Neural cell (in vitro differentiated cells): Measurements from ENCODE around the gene SNX17. TPM values are rescaled to one million over a fixed set of nuclear protein-coding genes. Genes with fewer than 3 reads are reported as not detected.

Experiments used
- H2AFZ ChIP-seq: fragments of 200-600, 300-800 bp; sonication (generic), shearing (Covaris generic); 2 replicates; pipeline ENCODE4 v1.6.0; 2014; ENCODE audit warnings: low read depth, mild to moderate bottlenecking, antibody characterized with exemption, low read length, moderate library complexity
- H3F3A ChIP-seq: fragments of 200-600 bp; shearing (Covaris generic); 2 replicates; pipeline ENCODE4 v1.6.1; 2016; ENCODE audit warnings: mild to moderate bottlenecking, moderate library complexity, mixed read lengths, antibody characterized with exemption, low read length; ENCODE audit not compliant: insufficient read depth, poor library complexity, severe bottlenecking
- H3K27ac ChIP-seq: fragments of 200-600, 300-800 bp; sonication (generic), shearing (Covaris generic); 2 replicates; pipeline ENCODE4 v1.5.1; 2014; ENCODE audit warnings: mild to moderate bottlenecking, low read length, moderate library complexity
- H3K27me3 ChIP-seq: fragments of 300-800, 200-600 bp; sonication (generic), shearing (Covaris generic); 2 replicates; pipeline ENCODE4 v1.6.0; 2014; ENCODE audit warnings: mild to moderate bottlenecking, low read depth, low read length, moderate library complexity; ENCODE audit not compliant: insufficient read depth
- H3K36me3 ChIP-seq: fragments of 300-800, 200-600 bp; sonication (generic), shearing (Covaris generic); 2 replicates; pipeline ENCODE4 v1.5.1; 2014; ENCODE audit warnings: mild to moderate bottlenecking, antibody characterized with exemption, low read length, moderate library complexity; ENCODE audit not compliant: insufficient read depth
- H3K4me2 ChIP-seq: fragments of 300-800, 200-600 bp; sonication (generic), shearing (Covaris generic); 2 replicates; pipeline ENCODE4 v1.6.0; 2014; ENCODE audit warnings: mild to moderate bottlenecking, low read length
- H3K4me3 ChIP-seq: fragments of 300-800, 200-600 bp; sonication (generic), shearing (Covaris generic); 2 replicates; pipeline ENCODE4 v1.5.1; 2014; ENCODE audit warnings: mild to moderate bottlenecking, low read length, moderate library complexity
- H3K79me2 ChIP-seq: fragments of 200-600 bp; shearing (Covaris generic); replicated peaks from 2 replicates; pipeline ENCODE4 v1.6.0; 2014; ENCODE audit warnings: mild to moderate bottlenecking, low read length, moderate library complexity; ENCODE audit not compliant: insufficient read depth
- H3K9ac ChIP-seq: fragments of 300-800, 200-600 bp; sonication (generic), shearing (Covaris generic); 2 replicates; pipeline ENCODE4 v1.6.1; 2016; ENCODE audit warnings: mild to moderate bottlenecking, low read length, mixed read lengths
- H3K9me2 ChIP-seq: fragments of 200-600 bp; shearing (Covaris generic); 2 replicates; pipeline ENCODE4 v1.6.1; 2016; ENCODE audit warnings: mild to moderate bottlenecking, low read length, mixed read lengths; ENCODE audit not compliant: insufficient read depth
- H3K9me3 ChIP-seq: fragments of 200-600, 300-800 bp; sonication (generic), shearing (Covaris generic); 2 replicates; pipeline ENCODE4 v1.6.1; 2016; ENCODE audit warnings: mild to moderate bottlenecking, mixed run types, low read length, moderate library complexity, mixed read lengths
- H4K20me1 ChIP-seq: fragments of 200-600 bp; shearing (Covaris generic); 2 replicates; pipeline ENCODE4 v1.6.1; 2016; ENCODE audit warnings: mild to moderate bottlenecking, mixed run types; ENCODE audit not compliant: insufficient read depth
- CTCF ChIP-seq: fragments of 450-650 bp; IDR thresholded peaks from 2 replicates; pipeline ENCODE4 v1.5.1; 2014; ENCODE audit warnings: antibody characterized with exemption, mild to moderate bottlenecking, moderate library complexity; ENCODE audit not compliant: poor library complexity, severe bottlenecking
- EP300 ChIP-seq: fragments of 450-650 bp; conservative IDR thresholded peaks from 2 replicates; pipeline ENCODE4 v1.6.1; 2014; ENCODE audit warnings: antibody characterized with exemption, mild to moderate bottlenecking, moderate library complexity; ENCODE audit not compliant: poor library complexity, severe bottlenecking
- EZH2 ChIP-seq: fragments of 200-600, 300-800 bp; shearing (Covaris generic), sonication (generic); IDR thresholded peaks from 2 replicates; pipeline ENCODE4 v1.6.1; 2014; ENCODE audit warnings: antibody characterized with exemption, low read length, borderline replicate concordance, mild to moderate bottlenecking; ENCODE audit not compliant: insufficient read depth, poor library complexity, severe bottlenecking
- MXI1 ChIP-seq: fragments of 450-650 bp; conservative IDR thresholded peaks from 2 replicates; pipeline ENCODE4 v1.6.1; 2014; ENCODE audit warnings: antibody characterized with exemption, mild to moderate bottlenecking; ENCODE audit not compliant: poor library complexity, severe bottlenecking
- POLR2AphosphoS5 ChIP-seq: IDR thresholded peaks from 2 replicates; pipeline ENCODE4 v1.6.1; 2012
- RAD21 ChIP-seq: fragments of 450-650 bp; conservative IDR thresholded peaks from 2 replicates; pipeline ENCODE4 v1.6.1; 2014; ENCODE audit warnings: antibody characterized with exemption, mild to moderate bottlenecking, moderate library complexity
- REST ChIP-seq: IDR thresholded peaks from 2 replicates; pipeline ENCODE4 v1.6.1; 2012; ENCODE audit warnings: borderline replicate concordance
- SMC3 ChIP-seq: fragments of 450-650 bp; conservative IDR thresholded peaks from 2 replicates; pipeline ENCODE4 v1.6.1; 2014; ENCODE audit warnings: antibody characterized with exemption, mild to moderate bottlenecking, moderate library complexity; ENCODE audit not compliant: poor library complexity
- TAF1 ChIP-seq: IDR thresholded peaks from 2 replicates; pipeline ENCODE4 v1.6.1; 2012; ENCODE audit warnings: low read depth
- polyA plus RNA-seq: library from polyadenylated mRNA; depleted of rRNA; stranded (reverse); fragments of >200 nt; gene quantifications from 2 replicates; pipeline ENCODE4 v1.2.3, GENCODE V29; 2014

SNX17 gene
- polyA plus RNA-seq, 1 donor from 2014 or later, result 69.8 TPM

GRCh38 chr2:27322301-27322765, 48.1 kb upstream of the SNX17 start:
- peak overlapping the region; percentile 89 for H3K27ac ChIP-seq
- no peak for TF ChIP-seq RAD21
- no peak for TF ChIP-seq REST
- no peak for TF ChIP-seq EP300
- TF ChIP-seq MXI1, result no peak
- TF ChIP-seq TAF1, result no peak
- no peak for TF ChIP-seq SMC3
- no peak for TF ChIP-seq EZH2
- TF ChIP-seq CTCF, result no peak
- TF ChIP-seq POLR2AphosphoS5, result no peak
- peak overlapping the region; percentile 92 for H2AFZ ChIP-seq
- H3K27me3 ChIP-seq, result no peaks in the 10 kb centered on the region
- H3K79me2 ChIP-seq, result peaks cover 4% of the 10 kb centered on the region
- peak overlapping the region; percentile 98 for H3K4me2 ChIP-seq
- no peaks in the 10 kb centered on the region for H3K9me3 ChIP-seq
- no peaks in the 10 kb centered on the region for H3K9me2 ChIP-seq
- H3F3A ChIP-seq, result no peaks in the 10 kb centered on the region
- H4K20me1 ChIP-seq, result no peaks in the 10 kb centered on the region
- H3K9ac ChIP-seq, result peak overlapping the region; percentile 92
- peak overlapping the region; percentile 96 for H3K4me3 ChIP-seq
- no peaks in the 10 kb centered on the region for H3K36me3 ChIP-seq

GRCh38 chr2:27322766-27323595, 47.4 kb upstream of the SNX17 start, which contains the start of gene MPV17:
TSS of gene MPV17 (minus strand) at chr2:27323097. CDS start at chr2:27322517, 580 bp downstream.
- TF ChIP-seq MXI1 (peak; percentile 88), EP300 (peak; percentile 42), TAF1 (peak; percentile 56), SMC3 (no peak), CTCF (no peak), EZH2 (no peak), POLR2AphosphoS5 (peak; percentile 99), RAD21 (no peak), REST (peak; percentile 77)
- no peaks in the 10 kb centered on the region for H3F3A ChIP-seq
- no peaks in the 10 kb centered on the region for H4K20me1 ChIP-seq

More at GRCh38 chr2:27322766-27323595, 47.4 kb upstream of the SNX17 start, which contains the start of gene MPV17:
- peak within 1 kb of the TSS; percentile 92 for H3K9ac ChIP-seq
- H3K4me3 ChIP-seq, result peak within 1 kb of the TSS; percentile 96
- peak within 1 kb of the TSS; percentile 98 for H3K4me2 ChIP-seq
- no peaks in the 10 kb centered on the region for H3K27me3 ChIP-seq
- H3K9me3 ChIP-seq, result no peaks in the 10 kb centered on the region
- H3K9me2 ChIP-seq, result no peaks in the 10 kb centered on the region
- peak within 1 kb of the TSS; percentile 92 for H2AFZ ChIP-seq
- peak within 1 kb of the TSS; percentile 89 for H3K27ac ChIP-seq
- H3K36me3 ChIP-seq, result no peaks in the 10 kb centered on the region
- H3K79me2 ChIP-seq, result peaks cover 4% of the 10 kb centered on the region
